ENCODE data around the gene RUNDC1. TPM values are rescaled to one million over a fixed set of nuclear protein-coding genes. Genes with fewer than 3 reads are reported as not detected.

Gene RUNDC1
- total and polyA plus RNA-seq, 2 of the 8 experiments (the other 6 are each of a cell fraction or from before 2014, with no cell fraction given) = 7.9 to 11.9 TPM

- TF ChIP-seq ASH2L (IDR thresholded peaks at IDR 0.05; ENCODE audit: low read length) (peak; percentile 73), TCF12 (IDR thresholded peaks at IDR 0.05; ENCODE audit: low read depth, low read length) (0 out of 2 replicates have a peak, but pooled peaks have one; percentile 46), SIRT6 (IDR thresholded peaks at IDR 0.05; ENCODE audit: low read length) (no peak), GTF2F1 (IDR thresholded peaks at IDR 0.05; ENCODE audit: borderline replicate concordance, low read depth, low read length) (0 out of 2 replicates have a peak, but pooled peaks have one; percentile 37), JUND (IDR thresholded peaks at IDR 0.05; ENCODE audit: low read length) (no peak), RNF2 (IDR thresholded peaks at IDR 0.05; ENCODE audit: borderline replicate concordance, low read depth, low read length, missing control alignments, poor library complexity, severe bottlenecking) (no peak), NRF1 (IDR thresholded peaks at IDR 0.05; ENCODE audit: low read depth, low read length) (no peak), KDM5A (IDR thresholded peaks at IDR 0.05; ENCODE audit: low read length) (no peak; the same call in 1 of the 2 replicates), SUZ12 (IDR thresholded peaks at IDR 0.05; ENCODE audit: low read length) (no peak), RXRA (IDR thresholded peaks at IDR 0.05; ENCODE audit: insufficient read depth, low read depth, low read length) (0 out of 2 replicates have a peak, but pooled peaks have one; percentile 24), GABPA (IDR thresholded peaks at IDR 0.05; ENCODE audit: borderline replicate concordance, insufficient read depth, low read length) (peak; percentile 90), SP2 (IDR thresholded peaks at IDR 0.05; ENCODE audit: low read length) (peak; percentile 11; the same call in 1 of the 2 replicates), EP300 (IDR thresholded peaks at IDR 0.05; ENCODE audit: borderline replicate concordance in 1 of 2, low read depth in 2 of 2, low read length in 2 of 2) (peak in 1 of 2 experiments; percentile 68; a peak in 1 of 3 replicates), BACH1 (IDR thresholded peaks at IDR 0.05; ENCODE audit: low read length) (peak; percentile 57), RBBP5 (IDR thresholded peaks at IDR 0.05; ENCODE audit: borderline replicate concordance, low read depth, low read length) (no peak), ZNF274 (IDR thresholded peaks at IDR 0.05; ENCODE audit: borderline replicate concordance, extremely low read depth, low read length) (no peak)
Observed at GRCh38 chr17:42997984-42998938, 17.9 kb downstream of the RUNDC1 start, which contains the start of gene RPL27 (continued).
